ENCODE measurements around the gene ZNF587. TPM values are rescaled to one million over a fixed set of nuclear protein-coding genes. Genes with fewer than 3 reads are reported as not detected.

The ZNF587 gene
- total and polyA plus RNA-seq, 2 of the 13 experiments (the other 11 are each of a cell fraction or from before 2014, with no cell fraction given) = 8.7 to 17.5 TPM

DNA sequence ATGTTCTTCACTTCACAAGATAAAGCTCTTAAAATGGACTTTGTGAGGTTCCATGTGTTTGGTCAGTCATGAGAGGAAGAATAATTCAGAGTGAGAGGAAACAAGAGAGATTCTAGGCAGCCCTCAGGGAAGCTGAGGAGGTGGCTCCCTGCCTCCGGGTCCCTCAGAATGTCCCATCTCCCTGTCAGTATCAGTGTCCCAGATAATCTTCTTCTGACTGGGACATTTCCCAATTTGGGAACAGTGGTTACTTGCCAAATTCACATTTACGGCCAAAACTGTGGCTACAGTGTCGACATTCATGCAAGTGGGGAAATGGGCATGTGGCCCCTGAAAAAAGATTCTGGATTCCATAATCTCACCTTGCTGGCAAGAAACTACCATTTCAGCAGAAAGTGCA lies 57.7 kb downstream of the ZNF587 start:
- ChIA-PET POLR2A (no interaction called here), CTCF (ENCODE audit: low intra/inter-chr PET ratio, low total read pairs) (no interaction called here)
- ATAC-seq (no peak), DNase-seq (ENCODE audit: low spot score) (no peak), FAIRE-seq (no peak)
- Histone ChIP-seq H3K4me2 (ENCODE audit: low read depth, low read length) (no peak overlapping the region), H3K9me3 (ENCODE audit: low read length) (no peaks in the 10 kb centered on the region), H2AFZ (ENCODE audit: low read length) (no peak overlapping the region), H3K9ac (ENCODE audit: insufficient read depth, low read depth, low read length) (no peak overlapping the region), H3K4me1 (ENCODE audit: insufficient read depth, low read length) (peaks cover 12% of the 10 kb centered on the region), H3K79me2 (ENCODE audit: insufficient read depth, low read length) (no peaks in the 10 kb centered on the region), H3K27ac (ENCODE audit: extremely low read length, insufficient read depth, low read length) (no peak overlapping the region), H4K20me1 (ENCODE audit: insufficient read depth, low read length) (no peaks in the 10 kb centered on the region), H3K27me3 (ENCODE audit: control insufficient read depth in 1 of 2, insufficient read depth in 2 of 2, low read length in 2 of 2) (no peaks in the 10 kb centered on the region), H3K36me3 (replicated peaks in 1 of 2; ENCODE audit: control insufficient read depth in 1 of 2, insufficient read depth in 2 of 2, low read length in 2 of 2) (peaks cover 3 to 21% of the 10 kb centered on the region in 2 experiments; a peak in 4 of 5 replicates), H3K4me3 (replicated peaks in 1 of 3; ENCODE audit: insufficient read depth in 1 of 3, low read depth in 2 of 3, low read length in 3 of 3) (no peak overlapping the region)
- no TSS peak for BruUV-seq (replicated peaks)
- intact Hi-C loops (cut with micrococcal nuclease; ENCODE audit: unreplicated experiment) = no loop called here
- in situ Hi-C loops (cut with HindIII; ENCODE audit: extremely low pct_ligation_motif_present, low pct_unique_long_range_greater_than_20kb) = no loop called here
- 89% methylated on average over 3 of the region's 3 CpGs for WGBS (ENCODE audit: low lambda C conversion rate)
- no peak for TF ChIP-seq ZNF563 (CRISPR knock-in tag; IDR thresholded peaks at IDR 0.05)
- no peak for TF ChIP-seq ZNF451 (CRISPR knock-in tag; IDR thresholded peaks at IDR 0.05)
- no peak for TF ChIP-seq ARNT (IDR thresholded peaks at IDR 0.05)
- no peak for TF ChIP-seq MBNL3 (CRISPR knock-in tag; conservative IDR thresholded peaks at IDR 0.05)
- TF ChIP-seq, protein P1, sequence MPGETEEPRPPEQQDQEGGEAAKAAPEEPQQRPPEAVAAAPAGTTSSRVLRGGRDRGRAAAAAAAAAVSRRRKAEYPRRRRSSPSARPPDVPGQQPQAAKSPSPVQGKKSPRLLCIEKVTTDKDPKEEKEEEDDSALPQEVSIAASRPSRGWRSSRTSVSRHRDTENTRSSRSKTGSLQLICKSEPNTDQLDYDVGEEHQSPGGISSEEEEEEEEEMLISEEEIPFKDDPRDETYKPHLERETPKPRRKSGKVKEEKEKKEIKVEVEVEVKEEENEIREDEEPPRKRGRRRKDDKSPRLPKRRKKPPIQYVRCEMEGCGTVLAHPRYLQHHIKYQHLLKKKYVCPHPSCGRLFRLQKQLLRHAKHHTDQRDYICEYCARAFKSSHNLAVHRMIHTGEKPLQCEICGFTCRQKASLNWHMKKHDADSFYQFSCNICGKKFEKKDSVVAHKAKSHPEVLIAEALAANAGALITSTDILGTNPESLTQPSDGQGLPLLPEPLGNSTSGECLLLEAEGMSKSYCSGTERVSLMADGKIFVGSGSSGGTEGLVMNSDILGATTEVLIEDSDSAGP (CRISPR knock-in tag; IDR thresholded peaks at IDR 0.05; ENCODE audit: borderline replicate concordance) = no peak
- TF ChIP-seq, protein P2, sequence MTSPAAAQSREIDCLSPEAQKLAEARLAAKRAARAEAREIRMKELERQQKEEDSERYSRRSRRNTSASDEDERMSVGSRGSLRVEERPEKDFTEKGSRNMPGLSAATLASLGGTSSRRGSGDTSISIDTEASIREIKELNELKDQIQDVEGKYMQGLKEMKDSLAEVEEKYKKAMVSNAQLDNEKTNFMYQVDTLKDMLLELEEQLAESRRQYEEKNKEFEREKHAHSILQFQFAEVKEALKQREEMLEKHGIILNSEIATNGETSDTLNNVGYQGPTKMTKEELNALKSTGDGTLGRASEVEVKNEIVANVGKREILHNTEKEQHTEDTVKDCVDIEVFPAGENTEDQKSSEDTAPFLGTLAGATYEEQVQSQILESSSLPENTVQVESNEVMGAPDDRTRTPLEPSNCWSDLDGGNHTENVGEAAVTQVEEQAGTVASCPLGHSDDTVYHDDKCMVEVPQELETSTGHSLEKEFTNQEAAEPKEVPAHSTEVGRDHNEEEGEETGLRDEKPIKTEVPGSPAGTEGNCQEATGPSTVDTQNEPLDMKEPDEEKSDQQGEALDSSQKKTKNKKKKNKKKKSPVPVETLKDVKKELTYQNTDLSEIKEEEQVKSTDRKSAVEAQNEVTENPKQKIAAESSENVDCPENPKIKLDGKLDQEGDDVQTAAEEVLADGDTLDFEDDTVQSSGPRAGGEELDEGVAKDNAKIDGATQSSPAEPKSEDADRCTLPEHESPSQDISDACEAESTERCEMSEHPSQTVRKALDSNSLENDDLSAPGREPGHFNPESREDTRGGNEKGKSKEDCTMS (CRISPR knock-in tag; conservative IDR thresholded peaks at IDR 0.05) = no peak
- TF ChIP-seq MIER3 (CRISPR knock-in tag; IDR thresholded peaks at IDR 0.05; ENCODE audit: borderline replicate concordance) = no peak
- no peak for TF ChIP-seq ZNF879 (CRISPR knock-in tag; IDR thresholded peaks at IDR 0.05)
- TF ChIP-seq FOXA1 (IDR thresholded peaks at IDR 0.05) = no peak
- TF ChIP-seq FOXA1 (CRISPR knock-in tag; IDR thresholded peaks at IDR 0.05) = no peak
- no peak for TF ChIP-seq NFATC3 (CRISPR knock-in tag; IDR thresholded peaks at IDR 0.05)
- TF ChIP-seq ZFP90 (CRISPR knock-in tag; IDR thresholded peaks at IDR 0.05; ENCODE audit: borderline replicate concordance) = no peak
- TF ChIP-seq ZNF354B (CRISPR knock-in tag; IDR thresholded peaks at IDR 0.05) = no peak
- TF ChIP-seq SALL2 (CRISPR knock-in tag; IDR thresholded peaks at IDR 0.05) = no peak
- TF ChIP-seq ASH2L (IDR thresholded peaks at IDR 0.05; ENCODE audit: insufficient read length, low read depth, low read length) = no peak
- no peak for TF ChIP-seq ZNF691 (CRISPR knock-in tag; IDR thresholded peaks at IDR 0.05; ENCODE audit: borderline replicate concordance, low read depth)
- no peak for TF ChIP-seq SMAD3 (CRISPR knock-in tag; IDR thresholded peaks at IDR 0.05)
- TF ChIP-seq AKAP8 (CRISPR knock-in tag; IDR thresholded peaks at IDR 0.05) = no peak
- TF ChIP-seq, protein P3, sequence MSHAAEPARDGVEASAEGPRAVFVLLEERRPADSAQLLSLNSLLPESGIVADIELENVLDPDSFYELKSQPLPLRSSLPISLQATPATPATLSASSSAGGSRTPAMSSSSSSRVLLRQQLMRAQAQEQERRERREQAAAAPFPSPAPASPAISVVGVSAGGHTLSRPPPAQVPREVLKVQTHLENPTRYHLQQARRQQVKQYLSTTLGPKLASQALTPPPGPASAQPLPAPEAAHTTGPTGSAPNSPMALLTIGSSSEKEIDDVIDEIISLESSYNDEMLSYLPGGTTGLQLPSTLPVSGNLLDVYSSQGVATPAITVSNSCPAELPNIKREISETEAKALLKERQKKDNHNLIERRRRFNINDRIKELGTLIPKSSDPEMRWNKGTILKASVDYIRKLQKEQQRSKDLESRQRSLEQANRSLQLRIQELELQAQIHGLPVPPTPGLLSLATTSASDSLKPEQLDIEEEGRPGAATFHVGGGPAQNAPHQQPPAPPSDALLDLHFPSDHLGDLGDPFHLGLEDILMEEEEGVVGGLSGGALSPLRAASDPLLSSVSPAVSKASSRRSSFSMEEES (CRISPR knock-in tag; IDR thresholded peaks at IDR 0.05) = no peak
